ENCODE data around the gene NELFCD.
A peak's percentile ranks its signal among the peaks of the same experiment; 100 is the strongest.

Gene NELFCD

DNA sequence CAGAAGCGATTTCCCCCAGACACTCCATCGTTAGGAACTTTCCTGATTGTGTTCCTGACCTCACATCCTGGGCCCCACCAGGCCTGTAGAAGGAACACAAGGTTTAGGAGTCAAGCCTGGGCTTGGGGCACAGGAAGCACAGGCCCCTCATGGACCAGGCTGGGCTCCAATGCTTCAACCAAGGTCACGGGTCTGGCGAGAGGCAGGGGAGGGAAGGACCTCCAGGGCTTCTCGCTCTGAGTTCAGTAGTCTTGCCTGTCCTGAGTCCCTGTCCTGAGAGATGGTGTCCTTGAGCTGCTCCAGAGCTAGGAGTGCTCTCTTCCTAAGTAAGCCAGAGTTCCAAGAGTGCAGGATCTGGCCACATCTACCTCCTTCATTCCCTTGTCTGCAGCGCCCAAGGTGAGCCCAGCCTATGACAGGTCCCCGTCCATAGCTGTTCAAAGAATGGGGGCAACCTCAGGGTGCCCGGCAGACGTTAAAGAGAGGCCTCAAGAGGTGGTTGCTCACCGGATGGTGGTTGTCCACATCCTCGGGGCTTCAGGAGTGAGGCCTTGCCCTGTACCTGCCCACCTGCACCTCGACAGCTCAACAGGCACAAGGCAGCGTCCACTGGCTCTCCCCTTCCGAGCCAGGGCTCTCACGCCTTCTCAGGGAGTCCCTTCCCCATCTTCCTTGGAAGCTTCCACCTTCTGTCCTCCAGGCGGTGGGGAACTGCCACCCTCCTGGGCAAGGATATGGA is 36.6 kb downstream of the NELFCD start:
- no peak overlapping the region for H3K4ac ChIP-seq (ENCODE audit: low read depth, low read length)

DNA sequence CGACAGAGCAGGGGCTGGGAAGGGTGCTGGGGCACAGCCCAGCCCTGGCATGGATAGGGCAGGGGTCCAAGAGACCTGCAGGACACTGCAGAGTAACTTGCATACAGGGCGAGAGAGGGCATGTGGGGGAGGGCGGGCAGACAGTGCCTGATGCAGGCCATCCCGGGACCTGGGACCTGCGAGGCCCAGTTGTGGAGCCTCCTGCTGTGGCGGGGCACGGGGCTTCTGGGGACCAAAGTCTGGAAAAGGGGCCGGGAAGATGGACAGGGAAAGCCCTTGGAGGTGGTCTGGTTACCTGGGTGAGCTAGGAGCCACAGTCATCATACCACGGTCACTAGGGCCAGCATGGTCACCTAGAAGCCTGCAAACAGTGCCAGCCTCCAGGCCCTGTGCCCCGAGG is 37.8 kb downstream of the NELFCD start:
- peaks cover 2% of the 10 kb centered on the region for H3K9me3 ChIP-seq (ENCODE audit: insufficient read depth, low read depth, low read length)
- no peak overlapping the region for H3K27ac ChIP-seq (ENCODE audit: low read depth, low read length)
- H3K9ac ChIP-seq (ENCODE audit: low read length): no peak overlapping the region
- H2BK5ac ChIP-seq (ENCODE audit: low read depth, low read length, poor library complexity): no peak overlapping the region
- no CpG with 5 or more reads among the region's 10 CpGs for WGBS (ENCODE audit: extremely low coverage, insufficient coverage, insufficient read length)
- H3K23ac ChIP-seq (ENCODE audit: low read length): no peak overlapping the region
- H2AFZ ChIP-seq (ENCODE audit: insufficient read depth, low read length, poor library complexity): no peak overlapping the region
- H2BK12ac ChIP-seq (ENCODE audit: low read length): no peak overlapping the region
- no peak overlapping the region for H3K4ac ChIP-seq (ENCODE audit: low read depth, low read length)
- H3K27me3 ChIP-seq (ENCODE audit: insufficient read depth, low read length): no peaks in the 10 kb centered on the region
- no peak overlapping the region for H2AK5ac ChIP-seq (ENCODE audit: low read length)
- no peak overlapping the region for H3K14ac ChIP-seq (ENCODE audit: low read length)
- no peaks in the 10 kb centered on the region for H3K79me2 ChIP-seq (ENCODE audit: control insufficient read depth, insufficient read depth, low read length, poor library complexity)
- no peak overlapping the region for H3K18ac ChIP-seq (ENCODE audit: low read length)
- no peak overlapping the region for H3K4me2 ChIP-seq (ENCODE audit: low read length)
- H3K79me1 ChIP-seq (ENCODE audit: low read length): no peaks in the 10 kb centered on the region
- H3K4me3 ChIP-seq (ENCODE audit: low read depth, low read length): no peak overlapping the region
- DNase-seq: no peak
- H4K91ac ChIP-seq (ENCODE audit: low read depth, low read length): peak overlapping the region; percentile 20
- H3K36me3 ChIP-seq (ENCODE audit: control insufficient read depth in 1 of 2, insufficient read depth in 2 of 2, low read length in 2 of 2): peaks cover 7 to 10% of the 10 kb centered on the region in 2 experiments
- H4K8ac ChIP-seq (ENCODE audit: low read depth, low read length): no peak overlapping the region
- peaks cover 3 to 14% of the 10 kb centered on the region in 2 experiments for H3K4me1 ChIP-seq (ENCODE audit: control insufficient read depth in 1 of 2, insufficient read depth in 2 of 2, low read length in 2 of 2)
- H2BK120ac ChIP-seq (ENCODE audit: insufficient read depth, low read length, poor library complexity): peak overlapping the region; percentile 36
- H4K12ac ChIP-seq (ENCODE audit: low read depth, low read length): no peak overlapping the region

More for the DNA sequence above, 36.6 kb downstream of the NELFCD start:
- H3K14ac ChIP-seq (ENCODE audit: low read length): no peak overlapping the region
- no peak overlapping the region for H3K27ac ChIP-seq (ENCODE audit: low read depth, low read length)
- H4K8ac ChIP-seq (ENCODE audit: low read depth, low read length): no peak overlapping the region
- no peak overlapping the region for H2BK5ac ChIP-seq (ENCODE audit: low read depth, low read length, poor library complexity)
- H2AK5ac ChIP-seq (ENCODE audit: low read length): no peak overlapping the region
- no peak overlapping the region for H2BK120ac ChIP-seq (ENCODE audit: insufficient read depth, low read length, poor library complexity)
- no peak overlapping the region for H3K4me2 ChIP-seq (ENCODE audit: low read length)
- peaks cover 3 to 14% of the 10 kb centered on the region in 2 experiments for H3K4me1 ChIP-seq (ENCODE audit: control insufficient read depth in 1 of 2, insufficient read depth in 2 of 2, low read length in 2 of 2)
- no peak overlapping the region for H3K18ac ChIP-seq (ENCODE audit: low read length)
- H4K91ac ChIP-seq (ENCODE audit: low read depth, low read length): no peak overlapping the region
- no peak overlapping the region for H2AFZ ChIP-seq (ENCODE audit: insufficient read depth, low read length, poor library complexity)
- no peak overlapping the region for H3K4me3 ChIP-seq (ENCODE audit: low read depth, low read length)
- H2BK12ac ChIP-seq (ENCODE audit: low read length): no peak overlapping the region
- no peaks in the 10 kb centered on the region for H3K79me1 ChIP-seq (ENCODE audit: low read length)
- H3K27me3 ChIP-seq (ENCODE audit: insufficient read depth, low read length): no peaks in the 10 kb centered on the region
- H3K79me2 ChIP-seq (ENCODE audit: control insufficient read depth, insufficient read depth, low read length, poor library complexity): no peaks in the 10 kb centered on the region
- WGBS (ENCODE audit: extremely low coverage, insufficient coverage, insufficient read length): no CpG with 5 or more reads among the region's 16 CpGs
- no peak for DNase-seq
- H3K9me3 ChIP-seq (ENCODE audit: insufficient read depth, low read depth, low read length): no peaks in the 10 kb centered on the region
- H4K12ac ChIP-seq (ENCODE audit: low read depth, low read length): no peak overlapping the region
- no peak overlapping the region for H3K23ac ChIP-seq (ENCODE audit: low read length)
- peaks cover under 1 to 1% of the 10 kb centered on the region in 2 experiments for H3K36me3 ChIP-seq (ENCODE audit: control insufficient read depth in 1 of 2, insufficient read depth in 2 of 2, low read length in 2 of 2)
- no peak overlapping the region for H3K9ac ChIP-seq (ENCODE audit: low read length)

- Histone ChIP-seq H3K14ac (ENCODE audit: low read length) (peak within 1 kb of the TSS; percentile 56), H3K79me1 (ENCODE audit: low read length) (no peaks in the 10 kb centered on the region), H4K12ac (ENCODE audit: low read depth, low read length) (no peak within 1 kb of the TSS), H3K23ac (ENCODE audit: low read length) (no peak within 1 kb of the TSS), H3K4me3 (ENCODE audit: low read depth, low read length) (no peak within 1 kb of the TSS), H2AK5ac (ENCODE audit: low read length) (no peak within 1 kb of the TSS), H3K4me2 (ENCODE audit: low read length) (no peak within 1 kb of the TSS), H3K36me3 (ENCODE audit: control insufficient read depth in 1 of 2, insufficient read depth in 2 of 2, low read length in 2 of 2) (peaks cover 11 to 14% of the 10 kb centered on the region in 2 experiments), H3K27ac (ENCODE audit: low read depth, low read length) (no peak within 1 kb of the TSS), H2BK12ac (ENCODE audit: low read length) (peak within 1 kb of the TSS; percentile 53), H3K9ac (ENCODE audit: low read length) (no peak within 1 kb of the TSS), H3K18ac (ENCODE audit: low read length) (no peak within 1 kb of the TSS), H2AFZ (ENCODE audit: insufficient read depth, low read length, poor library complexity) (no peak within 1 kb of the TSS), H3K27me3 (ENCODE audit: insufficient read depth, low read length) (no peaks in the 10 kb centered on the region), H4K8ac (ENCODE audit: low read depth, low read length) (no peak within 1 kb of the TSS), H3K79me2 (ENCODE audit: control insufficient read depth, insufficient read depth, low read length, poor library complexity) (no peaks in the 10 kb centered on the region), H3K4ac (ENCODE audit: low read depth, low read length) (no peak within 1 kb of the TSS), H4K91ac (ENCODE audit: low read depth, low read length) (peak within 1 kb of the TSS; percentile 20), H2BK120ac (ENCODE audit: insufficient read depth, low read length, poor library complexity) (peak within 1 kb of the TSS; percentile 36), H3K9me3 (ENCODE audit: insufficient read depth, low read depth, low read length) (peaks cover 2% of the 10 kb centered on the region), H2BK5ac (ENCODE audit: low read depth, low read length, poor library complexity) (no peak within 1 kb of the TSS), H3K4me1 (ENCODE audit: control insufficient read depth in 1 of 2, insufficient read depth in 2 of 2, low read length in 2 of 2) (peaks cover 3 to 14% of the 10 kb centered on the region in 2 experiments)
- DNase-seq: no peak
- no CpG with 5 or more reads among the region's 5 CpGs for WGBS (ENCODE audit: extremely low coverage, insufficient coverage, insufficient read length)
Measured at GRCh38 chr20:59019217-59019616, 38.2 kb downstream of the NELFCD start, which contains the start of gene TUBB1. TUBB1 (plus strand) TSS chr20:59019429; CDS start chr20:59019523, 94 bp downstream.

- Histone ChIP-seq H3K9me3 (ENCODE audit: insufficient read depth, low read depth, low read length) (peaks cover 2% of the 10 kb centered on the region), H3K4me1 (ENCODE audit: control insufficient read depth in 1 of 2, insufficient read depth in 2 of 2, low read length in 2 of 2) (peaks cover 3 to 14% of the 10 kb centered on the region in 2 experiments), H3K79me2 (ENCODE audit: control insufficient read depth, insufficient read depth, low read length, poor library complexity) (no peaks in the 10 kb centered on the region), H3K14ac (ENCODE audit: low read length) (no peak overlapping the region), H3K79me1 (ENCODE audit: low read length) (no peaks in the 10 kb centered on the region), H4K91ac (ENCODE audit: low read depth, low read length) (no peak overlapping the region), H2AFZ (ENCODE audit: insufficient read depth, low read length, poor library complexity) (no peak overlapping the region), H2BK120ac (ENCODE audit: insufficient read depth, low read length, poor library complexity) (no peak overlapping the region), H3K27ac (ENCODE audit: low read depth, low read length) (peak overlapping the region; percentile 28), H3K23ac (ENCODE audit: low read length) (no peak overlapping the region), H3K18ac (ENCODE audit: low read length) (no peak overlapping the region), H4K12ac (ENCODE audit: low read depth, low read length) (no peak overlapping the region), H3K27me3 (ENCODE audit: insufficient read depth, low read length) (no peaks in the 10 kb centered on the region), H2BK12ac (ENCODE audit: low read length) (no peak overlapping the region), H3K9ac (ENCODE audit: low read length) (no peak overlapping the region), H3K4me3 (ENCODE audit: low read depth, low read length) (no peak overlapping the region), H3K36me3 (ENCODE audit: control insufficient read depth in 1 of 2, insufficient read depth in 2 of 2, low read length in 2 of 2) (peaks cover 16 to 23% of the 10 kb centered on the region in 2 experiments), H3K4ac (ENCODE audit: low read depth, low read length) (no peak overlapping the region), H4K8ac (ENCODE audit: low read depth, low read length) (no peak overlapping the region), H2AK5ac (ENCODE audit: low read length) (no peak overlapping the region), H3K4me2 (ENCODE audit: low read length) (no peak overlapping the region), H2BK5ac (ENCODE audit: low read depth, low read length, poor library complexity) (no peak overlapping the region)
- no CpG with 5 or more reads among the region's 5 CpGs for WGBS (ENCODE audit: extremely low coverage, insufficient coverage, insufficient read length)
- DNase-seq: peak; percentile 32 to 35
Measured at GRCh38 chr20:59020938-59021551, 40.0 kb downstream of the NELFCD start.

Measured in trophoblast cell (in vitro differentiated cells and primary cell).